ENCODE measurements around the gene ZCCHC13.

DNA sequence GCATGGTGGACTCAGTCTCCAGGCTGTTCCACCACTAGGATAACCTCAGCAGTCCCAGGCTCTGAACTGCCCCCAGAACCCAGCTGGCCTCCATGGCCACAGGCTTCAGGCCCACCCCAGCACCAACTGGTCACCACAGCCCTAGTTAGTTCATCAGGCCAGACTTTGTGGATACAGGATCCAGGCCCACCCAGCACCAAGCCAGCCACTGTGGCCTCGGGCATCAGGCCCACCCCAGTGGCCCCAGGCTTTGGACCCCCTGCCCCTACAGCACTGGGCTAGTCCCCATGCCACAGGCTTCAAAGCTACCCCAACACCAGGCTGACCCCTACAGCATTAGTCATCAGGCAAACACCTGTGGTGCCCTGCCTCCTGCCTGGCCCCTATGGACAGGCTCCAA, 50.0 kb downstream of the ZCCHC13 start:
- TF ChIP-seq, protein P1, sequence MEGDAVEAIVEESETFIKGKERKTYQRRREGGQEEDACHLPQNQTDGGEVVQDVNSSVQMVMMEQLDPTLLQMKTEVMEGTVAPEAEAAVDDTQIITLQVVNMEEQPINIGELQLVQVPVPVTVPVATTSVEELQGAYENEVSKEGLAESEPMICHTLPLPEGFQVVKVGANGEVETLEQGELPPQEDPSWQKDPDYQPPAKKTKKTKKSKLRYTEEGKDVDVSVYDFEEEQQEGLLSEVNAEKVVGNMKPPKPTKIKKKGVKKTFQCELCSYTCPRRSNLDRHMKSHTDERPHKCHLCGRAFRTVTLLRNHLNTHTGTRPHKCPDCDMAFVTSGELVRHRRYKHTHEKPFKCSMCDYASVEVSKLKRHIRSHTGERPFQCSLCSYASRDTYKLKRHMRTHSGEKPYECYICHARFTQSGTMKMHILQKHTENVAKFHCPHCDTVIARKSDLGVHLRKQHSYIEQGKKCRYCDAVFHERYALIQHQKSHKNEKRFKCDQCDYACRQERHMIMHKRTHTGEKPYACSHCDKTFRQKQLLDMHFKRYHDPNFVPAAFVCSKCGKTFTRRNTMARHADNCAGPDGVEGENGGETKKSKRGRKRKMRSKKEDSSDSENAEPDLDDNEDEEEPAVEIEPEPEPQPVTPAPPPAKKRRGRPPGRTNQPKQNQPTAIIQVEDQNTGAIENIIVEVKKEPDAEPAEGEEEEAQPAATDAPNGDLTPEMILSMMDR (IDR thresholded peaks at IDR 0.05; ENCODE audit: insufficient read depth, low read depth, low read length), result no peak
- no peak for TF ChIP-seq EZH2 (IDR thresholded peaks at IDR 0.05; ENCODE audit: insufficient read depth, low read length)

Data from astrocyte (in vitro differentiated cells and primary cell).